ENCODE data around the gene ADRB2.
"Not testable (repeated sequence)": the region's sequence is repeated elsewhere in the genome, so short reads cannot be mapped to it uniquely, and the experiment has no call there.

ADRB2 gene

GRCh38 chr5:148855249-148856008, 29.0 kb downstream of the ADRB2 start:
- no peak for DNase-seq

GRCh38 chr5:148856009-148856367, 29.6 kb downstream of the ADRB2 start:
- DNase-seq = no peak

- DNase-seq = no peak
These were observed 30.0 kb downstream of the ADRB2 start for GRCh38 chr5:148856424-148856823.

- DNase-seq = no peak
These were observed 31.1 kb downstream of the ADRB2 start for GRCh38 chr5:148857474-148857873.

GRCh38 chr5:148858106-148858505, 31.7 kb downstream of the ADRB2 start:
- DNase-seq = no peak

GRCh38 chr5:148858547-148858946, 32.1 kb downstream of the ADRB2 start:
- no peak for DNase-seq

- DNase-seq = no peak
These were observed 33.3 kb downstream of the ADRB2 start for GRCh38 chr5:148859703-148860102.

GRCh38 chr5:148860599-148860998, 34.2 kb downstream of the ADRB2 start:
- DNase-seq = no peak

- no peak for DNase-seq
These were observed 34.7 kb downstream of the ADRB2 start for GRCh38 chr5:148861088-148861487.

GRCh38 chr5:148861696-148862095, 35.3 kb downstream of the ADRB2 start:
- DNase-seq = no peak

GRCh38 chr5:148864113-148864841, 37.9 kb downstream of the ADRB2 start:
- no peak for DNase-seq

GRCh38 chr5:148866024-148866423, 39.6 kb downstream of the ADRB2 start:
- DNase-seq = no peak

- DNase-seq = no peak
These were observed 46.7 kb downstream of the ADRB2 start for GRCh38 chr5:148873120-148873519.

GRCh38 chr5:148873690-148874485, 47.5 kb downstream of the ADRB2 start:
- no peak for DNase-seq

GRCh38 chr5:148875205-148875875, 48.9 kb downstream of the ADRB2 start:
- no peak for DNase-seq

GRCh38 chr5:148877436-148877835, 51.0 kb downstream of the ADRB2 start:
- DNase-seq = not testable (repeated sequence)
